Stimulated activated CD4-positive, alpha-beta T cell treated with anti-CD3 and anti-CD28 coated beads, Interleukin-12 subunit alpha, Interleukin-12 subunit beta, amount 100 ng/mL, for 48 hours (primary cell): ENCODE results near the gene PKMYT1.
"Not testable (repeated sequence)": the region's sequence is repeated elsewhere in the genome, so short reads cannot be mapped to it uniquely, and the experiment has no call there.

Experiments used
- DNase-seq, 3 donors: peaks; one replicate each; pipeline ENCODE4 v3.0.0-alpha.2; 2020; ENCODE audit warnings: low read depth in 2 of 3, low spot score in 1 of 3

Gene PKMYT1

DNA sequence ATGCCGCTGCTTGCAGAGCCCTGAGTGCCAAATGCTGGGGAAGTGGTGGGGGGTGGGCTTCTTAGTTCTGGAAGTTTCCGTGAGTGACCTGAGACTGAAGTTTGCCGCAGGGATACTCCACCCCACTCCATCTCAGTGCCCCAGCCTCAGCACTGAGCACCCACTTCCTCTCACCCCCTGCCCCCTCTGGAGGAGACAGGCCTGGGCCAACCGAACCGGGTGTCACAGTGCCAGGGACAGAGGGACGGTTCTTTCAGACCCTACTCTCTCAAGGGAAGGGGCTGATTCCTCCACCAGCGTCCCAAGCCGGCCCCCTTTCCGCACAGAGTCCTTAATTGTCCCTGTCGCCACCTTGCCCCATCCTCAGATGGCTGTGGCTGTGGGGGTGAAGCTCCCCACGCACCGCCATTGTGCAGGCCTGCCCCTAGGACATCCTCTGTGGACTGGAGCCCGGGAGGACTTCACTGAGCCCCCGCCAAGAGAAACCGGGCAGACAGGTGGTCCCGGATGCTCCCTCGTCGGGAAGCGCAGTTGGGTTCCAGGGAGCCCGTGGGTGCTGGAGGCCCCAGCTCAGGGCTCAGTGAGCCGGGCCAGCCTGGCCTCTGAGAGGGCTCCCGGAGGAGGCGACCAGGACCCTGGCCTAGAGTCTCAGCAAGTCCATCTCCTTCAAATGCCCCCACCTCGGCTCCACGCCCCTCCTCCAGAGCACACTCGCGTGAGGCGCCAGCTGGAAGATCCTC, 17.7 kb downstream of the PKMYT1 start:
- DNase-seq = no peak

DNA sequence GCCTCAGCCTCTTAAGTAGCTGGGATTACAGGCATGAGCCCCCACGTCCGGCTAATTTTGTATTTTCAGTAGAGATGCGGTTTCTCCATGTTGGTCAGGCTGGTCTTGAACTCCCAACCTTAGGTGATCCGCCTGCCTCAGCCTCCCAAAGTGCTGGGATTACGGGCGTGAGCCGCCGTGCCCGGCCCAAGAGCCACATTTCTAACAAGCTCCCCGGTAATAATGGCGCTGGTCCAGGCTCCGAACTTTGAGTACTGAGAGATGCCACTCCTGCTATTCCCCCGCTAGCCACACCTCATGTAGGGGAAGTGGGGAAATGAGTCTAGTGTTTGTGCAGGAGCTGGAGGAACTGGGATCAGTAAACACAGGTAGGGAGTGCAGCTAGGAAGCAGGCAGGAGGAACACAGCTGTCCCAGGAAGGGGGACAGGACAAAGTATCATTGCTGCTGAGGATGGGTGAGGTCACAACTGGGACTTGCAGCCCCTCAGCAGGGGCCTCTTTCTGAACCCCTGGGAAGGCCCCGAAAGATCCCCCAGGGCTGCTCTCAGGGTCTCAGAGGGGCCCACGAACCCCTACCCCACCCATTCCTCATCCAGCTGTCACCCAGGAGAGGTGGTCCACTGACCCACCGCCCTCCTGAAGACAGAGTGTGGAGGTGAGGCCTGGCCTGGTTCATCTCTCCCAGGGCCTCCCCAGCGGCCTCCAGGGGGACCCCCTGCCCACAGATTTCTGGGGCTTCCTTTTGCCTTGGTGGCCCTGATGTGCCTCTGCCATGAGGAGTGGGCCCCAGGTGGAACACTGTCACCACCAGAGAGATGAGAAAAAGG, 19.8 kb downstream of the PKMYT1 start:
- no peak for DNase-seq

DNA sequence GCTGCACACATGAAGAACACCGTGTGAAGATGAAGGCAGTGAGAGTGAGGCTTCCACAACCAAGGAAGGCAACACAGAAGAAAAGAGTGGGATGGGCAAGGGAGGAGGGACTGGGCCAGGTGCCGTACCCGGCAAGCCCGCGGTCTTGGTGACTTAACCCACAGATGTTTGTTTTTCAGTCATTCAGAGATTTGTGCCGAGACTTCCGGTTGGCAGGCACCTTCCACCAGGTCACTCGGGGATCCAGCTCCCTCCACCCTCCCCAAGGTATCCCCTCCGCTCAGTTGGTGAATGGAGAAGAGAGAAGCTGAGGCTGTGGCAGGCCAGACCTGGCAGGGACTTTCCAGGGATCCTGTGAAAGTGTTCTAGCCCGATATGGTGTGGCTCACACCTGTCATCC, 21.0 kb downstream of the PKMYT1 start:
- DNase-seq = no peak

DNA sequence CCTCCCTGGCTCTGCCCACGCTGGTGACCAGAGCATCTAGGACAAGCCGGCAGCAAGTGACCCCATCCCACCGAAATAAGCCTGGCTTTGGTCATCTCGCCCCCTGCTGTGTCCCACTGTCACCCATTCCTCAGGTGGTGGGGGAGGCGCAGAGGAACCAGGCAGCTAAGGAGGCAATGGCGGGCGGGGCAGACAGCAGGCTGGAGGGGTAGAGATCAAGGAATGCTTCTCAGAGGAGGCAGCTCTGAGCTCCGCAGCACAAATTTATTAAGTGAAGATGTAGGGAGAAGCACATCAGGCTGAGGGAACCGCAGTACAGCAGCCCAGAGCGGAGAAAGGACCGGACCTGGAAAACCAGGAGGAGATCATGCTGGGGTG, 23.7 kb downstream of the PKMYT1 start:
- DNase-seq = no peak

DNA sequence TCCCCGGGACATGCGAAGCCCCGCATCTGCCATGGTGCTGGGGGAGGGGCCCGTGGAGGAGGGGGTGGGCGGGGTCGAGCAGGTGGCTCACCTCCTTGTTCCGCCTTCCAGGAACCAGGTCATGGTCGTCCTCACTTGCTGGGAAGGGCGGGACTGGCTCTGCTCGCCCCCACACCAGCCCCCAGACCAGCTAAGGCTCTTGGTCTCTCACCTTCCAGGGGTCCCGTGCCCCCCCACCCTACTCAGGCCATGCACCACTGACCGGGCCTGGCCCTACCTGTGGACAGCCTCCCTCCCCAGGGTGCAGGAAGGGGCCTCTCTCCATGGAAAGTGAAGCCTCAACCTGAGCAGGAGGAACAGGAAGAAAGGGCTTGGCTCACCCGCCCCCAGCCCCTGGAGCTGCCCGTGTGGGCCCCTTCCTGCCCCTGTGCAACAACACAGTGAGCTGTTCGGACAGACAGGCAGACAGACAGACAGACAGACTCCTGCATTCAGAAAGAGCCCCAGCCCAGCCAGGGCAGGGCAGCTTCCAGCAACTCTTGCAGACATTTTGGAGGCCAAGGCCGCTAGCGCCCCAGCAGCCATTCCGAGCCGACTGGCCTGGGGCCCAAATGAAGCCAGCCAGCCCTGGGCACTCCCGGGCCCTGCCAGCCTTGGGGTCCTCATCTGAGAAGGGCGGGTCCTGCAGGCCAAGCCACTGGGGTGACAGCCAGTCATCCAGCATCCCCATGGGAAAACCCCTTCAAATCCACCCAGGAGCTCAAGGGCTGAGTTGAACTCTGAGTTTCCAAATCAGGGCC, 24.3 kb downstream of the PKMYT1 start:
- DNase-seq = no peak

DNA sequence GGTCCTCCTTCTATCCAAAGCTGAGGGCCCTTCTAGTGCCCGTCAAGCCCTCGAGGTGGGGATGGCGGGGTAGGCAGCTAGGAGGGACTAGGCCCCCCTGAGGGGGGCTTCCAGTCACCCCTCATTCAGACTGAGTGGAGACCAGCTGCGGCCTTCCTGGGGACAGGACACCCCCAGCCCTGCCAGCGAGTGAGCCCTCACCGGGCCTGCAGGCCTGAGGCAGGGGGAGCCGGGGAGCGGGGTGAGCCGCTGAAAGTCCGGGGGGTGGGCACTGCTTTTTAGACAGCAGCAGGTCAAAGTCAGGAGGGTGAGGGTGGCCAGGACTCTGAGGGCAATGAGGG, 24.8 kb downstream of the PKMYT1 start:
- DNase-seq = no peak

DNA sequence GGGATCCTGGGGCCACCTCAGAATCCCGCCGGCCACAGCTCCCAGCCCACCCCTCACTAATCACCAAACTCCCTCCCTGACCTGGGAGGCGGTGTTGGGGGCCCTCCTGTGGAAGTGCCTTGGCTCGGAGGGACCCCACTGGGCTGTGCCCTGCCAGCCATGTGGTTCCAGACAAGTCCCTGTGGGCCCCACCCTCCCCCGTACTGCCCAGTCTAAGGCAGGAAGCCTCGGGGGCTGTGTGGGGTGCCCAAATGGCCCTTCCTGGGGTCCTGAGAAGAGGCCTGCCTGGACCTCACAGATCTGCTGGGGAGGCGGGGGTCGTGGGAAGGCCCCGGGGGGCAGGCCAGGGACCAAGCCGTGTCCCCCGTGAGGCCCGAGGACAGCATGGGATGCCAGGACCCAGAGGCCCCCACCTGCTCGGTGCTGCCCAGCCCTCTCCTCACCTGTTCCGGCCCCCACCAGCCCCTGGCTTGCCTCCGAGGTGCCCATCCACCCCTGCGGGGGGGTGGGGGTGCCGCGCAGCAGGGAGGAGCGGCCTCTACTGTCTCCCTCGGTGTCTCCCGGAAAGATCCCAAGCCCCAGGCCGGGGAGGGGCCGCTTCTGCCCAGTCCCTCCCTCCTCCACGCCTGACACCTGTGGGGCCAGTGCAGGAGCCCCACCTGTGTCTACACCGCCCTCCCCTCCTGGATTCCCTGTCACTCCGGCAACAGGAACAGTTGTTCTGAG, 25.4 kb downstream of the PKMYT1 start:
- DNase-seq = no peak

DNA sequence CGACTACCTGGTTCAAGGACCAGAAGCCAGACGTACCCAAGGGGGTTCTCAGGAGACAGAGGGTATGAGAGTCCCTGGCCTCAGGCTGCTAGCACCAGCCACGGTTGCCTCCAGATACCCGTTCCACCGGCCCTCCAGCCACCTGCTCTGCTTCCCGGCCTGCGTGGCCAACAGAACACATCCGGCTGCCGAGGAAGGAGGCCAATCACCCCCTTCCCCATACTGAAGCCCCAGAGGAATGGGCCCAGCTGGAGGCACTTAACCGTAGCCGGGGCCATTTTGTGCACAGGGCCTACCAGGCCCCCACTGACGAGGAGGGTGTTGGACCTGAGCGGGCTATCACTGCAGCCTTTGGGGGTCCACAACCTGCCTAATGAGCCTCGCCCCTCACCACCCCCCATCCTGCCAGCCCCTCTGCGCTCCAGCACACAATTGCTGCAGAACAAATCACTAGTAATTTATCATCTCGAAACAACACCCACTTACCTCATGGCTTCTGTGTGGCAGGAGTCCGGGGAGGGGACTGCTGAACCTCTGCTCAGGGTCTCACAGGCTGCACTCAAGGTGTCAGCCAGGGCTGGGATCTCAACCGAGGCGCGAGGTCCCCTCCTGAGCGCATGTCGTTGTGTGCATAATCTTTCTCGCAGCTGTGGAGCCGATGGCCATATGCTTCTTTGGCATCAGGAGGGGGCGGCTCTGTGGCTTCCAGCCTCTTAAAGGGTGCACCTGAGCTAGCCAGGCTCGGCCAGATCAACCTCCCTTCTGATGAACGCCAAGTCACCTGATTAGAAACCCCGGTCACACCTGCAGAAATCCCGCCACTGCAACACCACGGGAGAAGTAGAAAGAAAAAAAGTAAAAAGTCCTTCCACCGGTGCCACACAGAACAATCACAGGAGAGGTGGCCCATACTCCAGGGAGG, 26.3 kb downstream of the PKMYT1 start:
- DNase-seq = no peak

DNA sequence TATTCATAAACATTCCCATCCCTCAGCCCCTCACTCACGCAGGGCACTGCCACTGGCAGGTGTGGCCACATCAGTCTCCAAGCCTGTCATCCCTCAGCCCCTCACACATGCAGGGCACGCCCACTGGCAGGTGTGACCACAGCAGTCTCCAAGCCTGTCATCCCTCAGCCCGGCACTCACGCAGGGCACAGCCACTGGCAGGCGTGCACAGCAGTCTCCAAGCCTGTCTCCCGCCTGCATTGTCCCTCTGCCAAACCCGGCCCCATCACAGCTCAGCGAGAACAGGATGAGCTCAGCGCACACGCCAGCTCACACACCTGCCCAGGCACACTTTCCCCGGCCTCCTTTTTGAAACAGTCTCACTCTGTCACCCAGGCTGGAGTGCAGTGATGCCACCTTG, 27.6 kb downstream of the PKMYT1 start:
- no peak for DNase-seq

DNA sequence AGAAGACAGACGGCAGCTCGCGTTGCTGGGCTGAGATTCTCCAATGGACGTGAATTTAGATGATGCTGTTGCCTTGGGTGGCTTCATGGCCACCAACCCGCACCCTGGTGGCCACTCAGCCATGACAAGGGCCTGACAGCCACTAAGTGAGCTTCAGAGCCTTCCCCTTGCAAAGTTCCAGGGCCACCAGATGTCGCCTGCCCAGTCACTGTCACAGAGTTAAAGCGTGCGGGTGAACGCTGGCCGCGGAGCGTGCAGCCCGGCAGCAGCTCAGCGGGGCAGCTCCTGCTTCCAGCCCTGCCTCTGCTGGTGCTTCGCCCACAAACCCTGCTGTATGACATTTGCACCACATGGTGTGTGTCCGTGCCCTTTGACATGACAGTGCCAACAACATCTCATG, 29.5 kb downstream of the PKMYT1 start:
- DNase-seq = no peak

DNA sequence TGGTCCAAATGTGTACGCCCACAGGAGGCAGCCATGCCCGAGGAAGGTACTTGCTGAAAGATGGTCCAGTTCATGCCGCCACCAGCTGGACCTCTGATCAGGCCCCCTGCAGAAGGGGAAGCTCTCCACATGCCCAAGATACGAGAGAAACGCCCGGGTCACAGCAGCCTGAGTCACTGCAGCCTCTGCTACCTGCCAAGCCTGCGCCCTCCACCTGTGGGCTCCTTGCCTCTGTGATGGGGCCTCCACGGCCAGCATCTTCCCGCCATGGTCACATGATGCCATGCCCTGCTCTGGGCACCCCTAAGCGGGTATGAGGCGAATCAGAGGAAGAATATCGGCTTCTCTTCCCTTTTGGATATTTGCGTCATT, 29.9 kb downstream of the PKMYT1 start:
- DNase-seq = no peak

DNA sequence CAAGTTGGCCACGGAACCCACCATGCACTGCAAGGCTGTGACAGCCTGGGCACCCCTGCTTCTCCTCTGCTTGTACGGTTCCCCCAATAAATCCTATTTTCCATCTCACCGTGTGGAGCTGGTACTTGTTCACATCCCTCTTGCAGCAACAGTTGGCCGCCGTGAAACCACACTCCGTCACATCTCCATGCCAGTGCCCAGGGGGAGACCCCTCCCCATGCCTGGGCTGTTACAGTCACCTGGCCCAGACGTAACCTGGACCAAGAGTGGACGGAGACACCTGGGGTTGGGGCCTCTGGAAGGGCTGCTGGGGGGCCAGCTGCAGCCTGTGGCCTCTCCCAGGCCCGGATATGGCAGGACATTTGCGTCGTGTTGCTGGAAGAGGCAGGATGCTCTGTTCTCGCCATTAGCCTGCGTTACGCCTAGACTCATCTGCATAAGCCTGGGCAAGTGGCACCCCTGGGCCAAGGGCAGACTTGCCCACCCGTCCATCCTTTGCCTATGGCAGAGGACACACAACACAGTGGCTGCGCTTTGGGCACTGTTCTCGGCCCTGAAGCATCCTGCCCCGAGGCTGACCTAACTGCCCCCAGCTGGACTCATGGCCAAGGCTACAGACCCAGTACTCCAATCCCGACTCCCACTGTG, 30.4 kb downstream of the PKMYT1 start:
- DNase-seq = no peak

DNA sequence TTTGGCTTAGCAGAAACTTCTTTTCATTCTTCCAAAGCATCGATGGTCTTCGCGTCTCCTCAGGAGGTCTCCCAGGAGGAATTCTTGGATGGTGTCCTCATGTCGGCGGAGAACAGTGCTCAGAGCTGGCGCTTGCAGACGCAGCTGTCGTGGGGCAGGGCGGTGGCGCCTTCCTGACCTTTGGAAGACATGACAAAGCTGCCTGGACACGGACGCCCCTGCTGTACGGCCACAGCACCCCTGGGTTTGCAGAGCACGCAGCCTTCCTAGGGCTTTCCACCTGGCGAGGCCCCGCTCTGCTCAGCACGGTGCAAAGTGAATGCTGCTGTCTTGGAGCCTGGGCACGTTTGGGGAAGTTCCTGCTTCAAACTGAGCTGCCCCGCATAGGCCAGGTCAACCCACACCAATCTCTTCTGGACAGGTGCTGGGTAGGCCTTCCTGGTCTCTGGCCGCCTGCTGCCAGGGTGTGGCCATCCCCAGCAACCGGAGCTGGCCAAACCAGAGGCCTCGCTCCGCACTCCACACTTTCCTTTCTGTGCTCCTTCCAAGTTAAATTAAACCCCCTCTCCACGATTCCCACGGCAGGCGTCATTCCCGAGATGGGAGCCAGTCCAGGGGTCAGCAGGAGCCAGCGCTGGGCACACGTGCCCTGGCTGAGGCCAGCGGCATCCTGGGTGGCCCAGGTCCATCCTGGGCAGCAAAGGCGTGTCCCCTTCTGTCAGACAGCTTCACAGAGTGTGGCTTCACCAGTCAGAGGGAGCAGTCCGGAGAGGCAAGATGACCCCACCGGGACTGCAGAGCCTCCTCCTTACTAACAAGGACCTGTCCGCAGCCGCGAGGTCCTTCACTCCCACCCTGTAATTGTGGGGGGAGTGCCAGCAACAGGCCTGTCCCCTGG, 31.2 kb downstream of the PKMYT1 start:
- DNase-seq = no peak

DNA sequence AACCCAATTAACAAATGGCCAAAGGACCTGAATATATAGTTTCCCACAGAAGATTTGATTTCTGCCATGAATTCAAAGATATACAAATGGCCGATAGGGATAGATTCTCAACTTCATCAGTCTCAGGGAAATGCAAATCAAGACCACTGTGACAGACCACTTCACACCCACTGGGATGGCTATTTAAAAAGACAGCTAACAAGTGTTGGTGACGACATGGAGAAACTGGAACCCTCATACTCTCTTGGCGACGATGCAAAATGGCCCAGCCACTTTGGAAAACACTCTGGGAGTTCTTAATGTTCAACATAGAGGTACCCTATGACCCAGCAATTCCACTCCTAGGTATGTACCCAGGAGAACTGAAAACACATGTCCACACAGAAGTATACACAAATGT, 33.6 kb downstream of the PKMYT1 start:
- no peak for DNase-seq

DNA sequence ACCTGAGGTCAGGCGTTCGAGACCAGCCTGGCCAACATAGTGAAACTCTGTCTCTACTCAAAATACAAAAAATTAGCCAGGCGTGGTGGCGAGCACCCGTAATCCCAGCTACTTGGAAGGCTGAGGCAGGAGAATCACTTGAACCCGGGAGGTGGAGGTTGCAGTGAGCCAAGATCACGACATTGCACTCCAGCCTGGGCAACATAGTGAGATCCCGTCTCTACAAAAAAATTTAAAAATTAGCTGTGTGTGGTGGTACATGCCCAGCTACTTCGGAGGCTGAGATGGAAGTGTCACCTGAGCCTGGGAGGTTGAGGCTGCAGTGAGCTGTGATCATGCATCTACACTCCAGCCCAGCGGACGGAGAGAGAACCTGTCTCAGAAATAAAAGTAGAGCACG, 36.5 kb downstream of the PKMYT1 start:
- DNase-seq = not testable (repeated sequence)

DNA sequence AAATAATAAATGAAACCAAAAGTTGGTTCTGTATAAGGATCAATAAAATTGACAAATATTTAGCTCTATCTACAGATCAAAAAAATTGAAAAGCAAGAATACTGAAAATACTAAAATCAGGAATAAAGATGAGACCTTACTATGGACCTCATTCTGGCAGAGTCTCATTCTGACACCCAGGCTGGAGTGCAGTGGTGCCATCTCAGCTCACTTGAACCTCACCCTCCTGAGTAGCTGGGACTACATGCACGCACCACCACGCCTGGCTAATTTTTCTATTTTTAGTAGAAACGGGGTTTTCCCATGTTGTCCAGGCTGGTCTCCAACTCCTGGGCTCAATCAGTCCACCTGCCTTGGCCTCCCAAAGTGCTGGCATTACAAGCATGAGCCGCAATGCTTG, 38.2 kb downstream of the PKMYT1 start:
- DNase-seq = no peak

DNA sequence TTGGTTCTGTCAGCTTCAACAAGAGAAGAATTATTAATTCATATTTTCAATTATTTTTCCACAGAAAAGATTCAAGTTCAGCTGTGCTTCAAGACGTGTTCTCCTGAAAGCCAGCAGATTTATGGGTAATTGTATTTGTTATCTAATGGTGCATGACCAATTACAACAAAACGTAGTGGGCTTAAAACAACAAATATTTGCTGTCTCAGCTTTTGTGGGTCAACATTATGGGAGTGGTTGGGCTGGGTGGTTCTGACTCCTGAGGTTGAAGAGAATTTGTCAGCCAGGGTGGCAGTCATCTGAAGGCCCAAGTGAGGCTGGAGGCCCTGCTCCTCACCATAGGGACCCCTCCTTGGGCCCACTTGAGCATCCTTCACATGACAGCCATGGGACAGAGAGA, 40.3 kb downstream of the PKMYT1 start:
- DNase-seq = no peak

DNA sequence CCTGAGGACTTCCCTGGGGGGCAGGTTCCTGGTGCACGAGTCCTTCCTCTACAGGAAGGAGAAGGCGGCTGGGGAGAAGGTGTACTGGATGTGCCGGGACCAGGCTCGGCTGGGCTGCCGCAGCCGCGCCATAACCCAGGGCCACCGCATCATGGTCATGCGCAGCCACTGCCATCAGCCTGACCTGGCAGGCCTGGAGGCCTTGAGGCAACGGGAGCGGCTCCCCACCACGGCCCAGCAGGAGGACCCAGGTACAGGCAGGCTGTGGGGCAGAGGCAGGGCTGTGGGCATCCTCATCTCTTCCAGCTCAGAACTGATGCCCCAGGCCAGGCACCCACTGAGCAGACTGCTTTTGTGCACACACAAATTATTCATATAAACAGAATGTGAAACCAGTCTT, 42.0 kb downstream of the PKMYT1 start:
- no peak for DNase-seq

DNA sequence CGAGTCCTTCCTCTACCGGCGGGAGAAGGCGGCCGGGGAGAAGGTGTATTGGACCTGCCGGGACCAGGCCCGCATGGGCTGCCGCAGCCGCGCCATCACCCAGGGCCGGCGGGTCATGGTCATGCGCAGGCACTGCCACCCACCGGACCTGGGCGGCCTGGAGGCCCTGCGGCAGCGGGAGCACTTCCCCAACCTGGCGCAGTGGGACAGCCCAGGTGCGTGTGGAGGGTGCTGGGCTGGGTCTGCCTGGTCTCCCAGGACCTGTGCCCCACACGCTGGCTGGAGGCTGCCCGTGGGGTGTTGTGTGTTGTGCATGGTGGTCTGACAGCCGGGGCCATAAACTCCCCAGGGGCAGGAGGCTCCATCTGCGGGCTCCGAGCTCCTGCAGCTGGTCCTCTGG, 43.1 kb downstream of the PKMYT1 start:
- DNase-seq = no peak
